AG04449 (cell line): ENCODE results near the gene RETREG1.

Experiments used
- CTCF ChIA-PET: fragments of 350-600 bp; formaldehyde crosslinking; extraction: SDS; loops from one replicate; lab custom pipeline; 2021; ENCODE audit warnings: antibody characterized with exemption; lab: Yijun Ruan, JAX
- POLR2A ChIA-PET: fragments of 400-600, 350-600 bp; formaldehyde crosslinking; extraction: SDS; loops from one replicate; lab custom pipeline; 2020; ENCODE audit warnings: antibody characterized with exemption, inconsistent platforms; lab: Yijun Ruan, JAX
- DNase-seq: peaks from one replicate; pipeline ENCODE4 v3.0.0-alpha.2; 2010; ENCODE audit warnings: low read depth, low spot score
- H3K4me3 ChIP-seq: 2 replicates; pipeline ENCODE4 v1.5.1; 2011; ENCODE audit warnings: low read depth, mild to moderate bottlenecking, control low read depth, low read length
- TF ChIP-seq, protein P1 (sequence below): IDR thresholded peaks from one replicate; pipeline ENCODE4 v1.5.1; 2011; ENCODE audit warnings: mild to moderate bottlenecking, moderate library complexity, low read length, control low read depth, inconsistent platforms; ENCODE audit not compliant: insufficient read depth; ENCODE audit errors: missing control alignments

RETREG1 gene

DNA sequence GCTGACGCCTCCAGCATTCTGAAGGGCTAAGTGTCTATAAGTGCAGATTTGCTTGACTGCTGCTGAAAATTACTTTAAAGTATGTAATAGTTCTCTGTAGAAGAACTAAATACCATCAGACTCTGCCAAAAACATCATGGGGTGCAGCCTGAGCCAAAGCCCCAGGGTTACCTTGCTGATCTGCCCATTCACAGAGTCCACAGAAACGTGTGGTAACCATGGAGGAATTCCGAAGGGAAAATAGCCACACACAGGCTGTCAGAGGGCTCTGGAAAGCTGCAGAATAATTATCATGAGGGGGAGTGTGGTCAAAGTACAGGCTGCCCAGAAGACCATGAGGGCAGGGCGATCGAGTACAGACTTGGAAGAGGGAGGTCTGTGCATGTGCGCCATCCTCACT lies 36.4 kb downstream of the RETREG1 start:
- ChIA-PET CTCF (interaction anchor here (1.0 to 24.8 kb wide), 2 partner anchors 31 to 610 kb away, joined by 4 to 293 read pairs; no protein-coding TSS in a partner anchor), POLR2A (no interaction called here)
- no peak for DNase-seq
- no peak overlapping the region for H3K4me3 ChIP-seq
- TF ChIP-seq, protein P1, sequence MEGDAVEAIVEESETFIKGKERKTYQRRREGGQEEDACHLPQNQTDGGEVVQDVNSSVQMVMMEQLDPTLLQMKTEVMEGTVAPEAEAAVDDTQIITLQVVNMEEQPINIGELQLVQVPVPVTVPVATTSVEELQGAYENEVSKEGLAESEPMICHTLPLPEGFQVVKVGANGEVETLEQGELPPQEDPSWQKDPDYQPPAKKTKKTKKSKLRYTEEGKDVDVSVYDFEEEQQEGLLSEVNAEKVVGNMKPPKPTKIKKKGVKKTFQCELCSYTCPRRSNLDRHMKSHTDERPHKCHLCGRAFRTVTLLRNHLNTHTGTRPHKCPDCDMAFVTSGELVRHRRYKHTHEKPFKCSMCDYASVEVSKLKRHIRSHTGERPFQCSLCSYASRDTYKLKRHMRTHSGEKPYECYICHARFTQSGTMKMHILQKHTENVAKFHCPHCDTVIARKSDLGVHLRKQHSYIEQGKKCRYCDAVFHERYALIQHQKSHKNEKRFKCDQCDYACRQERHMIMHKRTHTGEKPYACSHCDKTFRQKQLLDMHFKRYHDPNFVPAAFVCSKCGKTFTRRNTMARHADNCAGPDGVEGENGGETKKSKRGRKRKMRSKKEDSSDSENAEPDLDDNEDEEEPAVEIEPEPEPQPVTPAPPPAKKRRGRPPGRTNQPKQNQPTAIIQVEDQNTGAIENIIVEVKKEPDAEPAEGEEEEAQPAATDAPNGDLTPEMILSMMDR = no peak

DNA sequence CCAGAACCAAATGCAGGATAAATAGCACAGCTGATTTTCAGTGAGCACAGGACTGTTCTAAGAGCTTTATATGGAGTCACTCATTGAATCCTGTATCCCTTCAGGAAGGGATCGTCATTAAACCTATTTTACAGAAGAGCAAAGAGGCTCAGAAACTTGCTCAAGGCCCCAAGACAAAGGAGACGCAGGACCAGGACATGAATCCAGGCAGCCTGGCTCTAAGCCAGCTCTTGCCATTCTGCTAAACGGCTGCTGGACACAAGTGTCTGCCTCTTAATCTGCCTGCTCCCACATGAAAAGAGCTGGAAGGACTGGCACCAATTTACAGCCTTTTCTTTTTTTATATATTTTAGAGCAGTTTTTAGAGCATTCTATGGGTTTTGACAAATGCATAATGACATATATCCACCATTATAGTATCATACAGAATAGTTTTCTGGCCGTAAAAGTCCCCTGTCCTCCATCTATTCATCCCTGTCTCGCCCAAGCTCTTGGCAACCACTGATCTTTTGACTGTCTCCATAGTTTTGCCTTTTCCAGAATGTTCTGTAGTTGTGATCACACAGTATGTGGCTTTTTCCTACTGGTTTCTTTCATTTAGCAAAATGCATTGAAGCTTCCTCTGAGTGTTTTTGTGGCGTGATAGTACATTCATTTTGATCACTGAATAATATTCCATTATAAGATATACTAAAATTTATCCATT lies 37.5 kb downstream of the RETREG1 start:
- no peak for DNase-seq
- ChIA-PET CTCF (interaction anchor here (1.0 to 24.8 kb wide), 5 partner anchors 8 to 611 kb away, joined by 4 to 293 read pairs (median 5); no protein-coding TSS in a partner anchor), POLR2A (no interaction called here)
- no peak overlapping the region for H3K4me3 ChIP-seq
- TF ChIP-seq, protein P1 = no peak

GRCh38 chr5:16578474-16578883 lies 38.3 kb downstream of the RETREG1 start:
- POLR2A ChIA-PET = no interaction called here
- no peak for DNase-seq
- TF ChIP-seq, protein P1 = no peak
- CTCF ChIA-PET = interaction anchor here (0.8 to 24.8 kb wide), 6 partner anchors 9 to 612 kb away, joined by 3 to 293 read pairs (median 5); no protein-coding TSS in a partner anchor
- H3K4me3 ChIP-seq = no peak overlapping the region

DNA sequence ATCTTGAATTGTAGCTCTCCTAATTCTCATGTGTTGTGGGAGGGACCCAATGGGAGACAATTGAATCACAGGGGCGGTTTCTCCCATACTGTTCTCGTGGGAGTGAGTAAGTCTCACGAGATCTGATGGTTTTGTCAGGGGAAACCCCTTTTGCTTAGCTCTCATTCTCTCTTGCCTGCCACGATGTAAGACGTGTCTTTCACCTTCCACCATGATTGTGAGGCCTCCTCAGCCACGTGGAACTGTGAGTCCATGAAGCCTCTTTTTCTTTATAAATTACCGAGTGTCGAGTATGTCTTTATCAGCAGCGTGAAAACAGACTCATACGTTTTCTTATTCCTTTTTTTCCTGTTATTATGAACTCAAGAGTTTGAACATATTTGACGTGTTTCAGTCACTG lies 39.1 kb downstream of the RETREG1 start:
- CTCF ChIA-PET = interaction anchor here (0.8 to 24.8 kb wide), 4 partner anchors 11 to 613 kb away, joined by 3 to 293 read pairs (median 4); no protein-coding TSS in a partner anchor
- H3K4me3 ChIP-seq = no peak overlapping the region
- DNase-seq = no peak
- POLR2A ChIA-PET = no interaction called here
- TF ChIP-seq, protein P1 = no peak

DNA sequence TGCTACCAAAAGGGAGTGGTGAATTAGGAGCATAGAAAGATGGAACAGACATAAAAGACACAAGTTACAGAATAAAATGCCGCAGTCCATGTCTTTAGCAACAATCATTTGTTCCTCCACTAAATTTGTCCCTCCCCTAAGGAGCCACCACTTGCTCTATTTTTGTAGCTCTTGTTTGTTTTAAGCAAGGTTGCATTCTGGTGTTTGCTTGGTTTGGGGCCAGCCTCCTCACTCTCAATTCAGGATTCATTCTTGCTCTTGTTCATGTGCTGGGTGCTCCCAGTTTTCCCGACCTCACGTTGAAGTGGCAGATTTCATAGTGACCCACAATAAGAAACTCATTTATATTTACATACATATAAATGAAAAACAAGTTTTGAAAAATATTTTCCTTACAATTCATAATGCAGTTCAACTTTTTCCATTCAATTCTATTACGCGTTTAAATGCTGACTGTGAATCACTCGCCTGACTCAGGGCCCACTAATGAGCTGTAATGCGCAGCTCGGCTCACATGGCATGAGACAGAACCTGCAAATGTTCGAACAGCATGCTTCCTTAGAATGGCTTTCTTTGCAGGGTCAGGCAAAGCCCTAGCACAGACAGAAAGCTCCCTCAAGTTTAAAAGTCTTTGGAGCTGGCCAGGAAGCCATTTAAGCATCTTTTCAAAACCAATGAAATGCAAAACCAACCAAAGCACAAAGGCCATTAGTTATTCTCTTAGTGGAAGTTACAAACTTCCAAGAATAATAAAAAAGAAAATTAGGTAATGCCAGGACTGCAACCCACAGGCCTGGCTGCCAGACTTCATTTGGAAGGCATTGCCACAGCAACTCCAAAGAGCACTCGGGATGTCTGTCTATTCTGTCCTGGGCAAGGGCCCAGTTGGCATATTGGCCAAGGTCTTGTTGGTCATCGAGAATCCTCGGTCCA lies 41.7 kb downstream of the RETREG1 start:
- POLR2A ChIA-PET = no interaction called here
- TF ChIP-seq, protein P1 = no peak
- peak; percentile 61 for DNase-seq
- no peak overlapping the region for H3K4me3 ChIP-seq
- CTCF ChIA-PET = interaction anchor here (0.5 to 24.8 kb wide), 3 partner anchors 13 to 628 kb away, joined by 4 to 293 read pairs (median 5); no protein-coding TSS in a partner anchor
